Activated naive CD4-positive, alpha-beta T cell treated with anti-CD3 and anti-CD28 coated beads, Interleukin-2, amount 10 ng/mL, durations not matched to agents 7 days and 5 days (primary cell): ENCODE data around the gene MSI2.

Source experiments
- CTCF ChIA-PET: fragments of 350-600 bp; sonication (Branson Sonifier 250); formaldehyde crosslinking; loops from one replicate; lab custom pipeline; 2021; ENCODE audit warnings: antibody characterized with exemption; lab: Charles Lee
- DNase-seq: peaks from one replicate; pipeline ENCODE4 v3.0.0-alpha.2; 2020
- H3K27ac Mint-ChIP-seq: one replicate; pipeline ENCODE4 v1.8.0; 2021; ENCODE audit warnings: mild to moderate bottlenecking, moderate library complexity, mixed read lengths
- H3K27me3 Mint-ChIP-seq: one replicate; pipeline ENCODE4 v1.8.0; 2021; ENCODE audit warnings: mild to moderate bottlenecking, mixed read lengths
- H3K36me3 Mint-ChIP-seq: one replicate; pipeline ENCODE4 v1.8.0; 2021; ENCODE audit warnings: mixed read lengths
- H3K4me1 Mint-ChIP-seq: one replicate; pipeline ENCODE4 v1.8.0; 2021; ENCODE audit warnings: mixed read lengths
- H3K4me3 Mint-ChIP-seq: one replicate; pipeline ENCODE4 v1.8.0; 2021; ENCODE audit warnings: mild to moderate bottlenecking, moderate library complexity, mixed read lengths
- H3K9me3 Mint-ChIP-seq: one replicate; pipeline ENCODE4 v1.8.0; 2021; ENCODE audit warnings: mixed read lengths

MSI2 gene

DNA sequence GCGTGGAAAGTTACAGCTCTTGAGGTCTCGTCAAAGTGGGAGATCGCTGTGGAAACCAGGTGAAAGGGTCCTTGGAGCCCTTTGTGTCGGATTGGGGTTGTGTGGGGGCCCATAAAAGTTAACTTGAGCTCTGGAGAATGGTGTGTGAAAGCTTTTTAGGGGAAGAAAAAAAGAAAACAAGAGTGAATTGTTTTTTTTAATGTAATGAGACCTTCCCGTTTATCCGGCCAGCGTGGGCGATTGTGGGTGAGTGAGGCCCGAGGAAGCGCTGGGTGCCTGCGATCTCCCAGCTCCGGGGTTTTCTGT, 150.6 kb downstream of the MSI2 start:
- no peaks in the 10 kb centered on the region for H3K9me3 Mint-ChIP-seq
- H3K4me1 Mint-ChIP-seq: peaks cover 32% of the 10 kb centered on the region
- no peak overlapping the region for H3K27ac Mint-ChIP-seq
- CTCF ChIA-PET: interaction anchor here (0.6 to 2.6 kb wide), 4 partner anchors 17 to 268 kb away, joined by 3 to 14 read pairs (median 4); no protein-coding TSS in a partner anchor
- H3K36me3 Mint-ChIP-seq: peaks cover 19% of the 10 kb centered on the region
- no peak for DNase-seq
- no peak overlapping the region for H3K4me3 Mint-ChIP-seq
- H3K27me3 Mint-ChIP-seq: no peaks in the 10 kb centered on the region

DNA sequence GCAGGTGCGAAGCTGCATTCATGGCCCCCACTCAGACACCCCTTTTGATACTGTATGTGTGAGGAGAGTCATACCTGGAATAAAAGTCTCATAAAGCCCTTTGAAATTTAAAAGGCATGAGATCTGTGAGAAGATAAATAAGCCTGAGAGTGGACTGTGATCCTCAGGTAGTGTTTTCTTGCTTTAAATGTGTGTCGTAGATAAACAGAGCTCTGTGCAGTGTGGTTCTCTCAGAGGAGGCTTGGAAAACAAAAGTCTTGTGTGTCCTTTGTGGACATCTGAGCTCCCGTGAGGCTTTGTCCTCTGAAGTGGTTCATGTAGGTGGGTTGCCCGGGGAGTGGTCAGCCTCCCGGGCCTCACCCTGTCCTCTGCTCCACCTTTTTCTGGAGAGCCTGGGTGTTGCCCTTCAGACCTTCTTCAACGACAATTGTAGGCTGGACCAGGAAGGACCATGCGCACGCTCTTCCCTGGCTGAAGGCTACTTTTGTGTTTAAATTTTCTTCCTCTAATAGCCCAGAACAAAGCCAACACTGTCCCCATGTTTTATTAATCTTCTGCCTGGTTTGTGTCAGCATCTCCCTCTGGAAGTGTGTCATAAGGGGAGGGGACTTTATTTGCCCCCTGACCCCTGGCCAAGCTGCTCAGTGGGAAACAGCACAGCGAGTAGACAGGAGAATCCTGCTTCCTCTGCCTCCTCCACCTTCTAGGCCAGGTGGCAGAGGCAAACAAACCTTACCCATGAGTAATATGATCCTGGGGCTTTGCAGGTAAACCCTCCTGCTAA, 151.2 kb downstream of the MSI2 start:
- Mint-ChIP-seq H3K36me3 (peaks cover 19% of the 10 kb centered on the region), H3K4me3 (no peak overlapping the region), H3K4me1 (peaks cover 32% of the 10 kb centered on the region), H3K9me3 (no peaks in the 10 kb centered on the region), H3K27ac (peak overlapping the region; percentile 62), H3K27me3 (no peaks in the 10 kb centered on the region)
- no peak for DNase-seq
- CTCF ChIA-PET: interaction anchor here (1.1 to 2.6 kb wide), 4 partner anchors 18 to 164 kb away, joined by 3 to 14 read pairs (median 6); no protein-coding TSS in a partner anchor

- H3K36me3 Mint-ChIP-seq: peaks cover 16% of the 10 kb centered on the region
- H3K27me3 Mint-ChIP-seq: no peaks in the 10 kb centered on the region
- peaks cover 32% of the 10 kb centered on the region for H3K4me1 Mint-ChIP-seq
- H3K4me3 Mint-ChIP-seq: no peak overlapping the region
- CTCF ChIA-PET: interaction anchor here (0.7 to 2.6 kb wide), 5 partner anchors 10 to 331 kb away, joined by 3 to 14 read pairs (median 6); no protein-coding TSS in a partner anchor
- H3K9me3 Mint-ChIP-seq: no peaks in the 10 kb centered on the region
- H3K27ac Mint-ChIP-seq: peak overlapping the region; percentile 62
- peak; percentile 58 for DNase-seq
These were observed 151.9 kb downstream of the MSI2 start for GRCh38 chr17:57408071-57408811.

- no peaks in the 10 kb centered on the region for H3K9me3 Mint-ChIP-seq
- H3K27me3 Mint-ChIP-seq: no peaks in the 10 kb centered on the region
- H3K4me3 Mint-ChIP-seq: no peak overlapping the region
- peaks cover 32% of the 10 kb centered on the region for H3K4me1 Mint-ChIP-seq
- CTCF ChIA-PET: no interaction called here
- DNase-seq: no peak
- H3K27ac Mint-ChIP-seq: no peak overlapping the region
- peaks cover 4% of the 10 kb centered on the region for H3K36me3 Mint-ChIP-seq
These were observed 153.8 kb downstream of the MSI2 start for GRCh38 chr17:57410169-57410568.

GRCh38 chr17:57412520-57413096, 156.3 kb downstream of the MSI2 start:
- CTCF ChIA-PET: no interaction called here
- H3K27ac Mint-ChIP-seq: no peak overlapping the region
- H3K4me3 Mint-ChIP-seq: no peak overlapping the region
- no peaks in the 10 kb centered on the region for H3K9me3 Mint-ChIP-seq
- DNase-seq: no peak
- peaks cover 3% of the 10 kb centered on the region for H3K36me3 Mint-ChIP-seq
- peaks cover 18% of the 10 kb centered on the region for H3K4me1 Mint-ChIP-seq
- H3K27me3 Mint-ChIP-seq: no peaks in the 10 kb centered on the region

DNA sequence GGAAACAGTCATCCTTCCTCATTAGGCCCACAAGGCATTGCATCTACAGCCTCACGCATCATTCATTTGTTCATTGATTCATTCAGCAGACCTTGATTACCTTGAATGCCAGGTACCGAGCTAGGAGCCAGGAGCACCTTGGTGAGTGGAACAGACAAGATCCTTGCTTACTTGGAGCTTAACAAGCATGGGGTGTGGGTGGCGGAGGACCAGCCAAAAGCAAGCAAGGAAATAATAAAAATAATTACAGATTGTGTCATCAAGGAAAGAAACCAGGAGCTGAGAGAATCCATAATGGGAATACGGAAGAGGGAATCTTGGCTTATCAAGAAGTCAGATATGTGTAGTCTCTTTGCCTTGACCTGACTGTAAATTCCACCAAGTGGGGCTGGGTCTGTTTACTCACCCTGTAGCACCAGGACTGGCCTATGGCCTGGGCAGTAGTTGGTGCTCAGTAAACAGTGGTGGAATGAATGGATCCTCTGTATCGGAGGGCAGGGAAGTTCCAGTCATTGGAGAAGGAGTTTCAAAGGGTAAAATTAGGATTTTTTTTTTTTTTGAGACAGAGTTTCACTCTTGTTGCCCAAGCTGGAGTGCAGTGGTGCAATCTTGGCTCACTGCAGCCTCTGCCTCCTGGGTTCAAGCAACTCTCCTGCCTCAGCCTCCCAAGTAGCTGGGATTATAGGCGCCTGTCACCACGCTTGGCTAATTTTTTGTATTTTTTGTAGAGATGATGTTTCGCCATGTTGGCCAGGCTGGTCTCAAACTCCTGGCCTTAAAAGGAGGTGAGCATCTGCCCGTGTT, 157.7 kb downstream of the MSI2 start:
- no peak for DNase-seq
- Mint-ChIP-seq H3K9me3 (no peaks in the 10 kb centered on the region), H3K4me1 (peaks cover 4% of the 10 kb centered on the region), H3K36me3 (peaks cover 3% of the 10 kb centered on the region), H3K27me3 (no peaks in the 10 kb centered on the region), H3K4me3 (no peak overlapping the region), H3K27ac (no peak overlapping the region)
- CTCF ChIA-PET: interaction anchor here (0.9 kb wide), 1 partner anchor 171 kb away, joined by 4 read pairs; no protein-coding TSS in a partner anchor

DNA sequence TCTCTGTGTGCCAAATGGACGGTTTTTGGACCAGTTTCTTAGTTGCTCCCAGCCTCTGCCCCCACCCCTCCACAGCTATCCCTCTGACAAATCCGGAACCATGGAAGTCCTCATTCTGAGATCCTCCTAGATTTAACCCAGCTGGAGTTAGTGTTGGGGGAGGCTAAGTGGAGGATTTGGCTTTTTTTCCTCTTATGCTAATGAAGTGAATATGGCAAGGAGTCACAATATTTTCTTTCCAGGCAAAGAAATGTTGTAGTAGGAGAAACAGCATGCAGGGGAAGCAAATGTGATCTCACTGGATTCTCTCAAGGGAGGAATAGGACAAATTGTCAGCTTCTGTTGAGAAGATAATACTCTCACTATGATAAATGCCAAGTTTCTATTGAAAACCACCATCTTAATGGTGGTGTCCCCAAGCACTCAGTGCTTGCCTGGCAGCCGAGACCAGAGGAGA, 159.5 kb downstream of the MSI2 start:
- Mint-ChIP-seq H3K36me3 (peaks cover 3% of the 10 kb centered on the region), H3K27ac (no peak overlapping the region), H3K4me1 (no peaks in the 10 kb centered on the region), H3K9me3 (no peaks in the 10 kb centered on the region), H3K27me3 (no peaks in the 10 kb centered on the region), H3K4me3 (no peak overlapping the region)
- DNase-seq: no peak
- CTCF ChIA-PET: no interaction called here

GRCh38 chr17:57416369-57416768, 160.0 kb downstream of the MSI2 start:
- Mint-ChIP-seq H3K9me3 (no peaks in the 10 kb centered on the region), H3K27me3 (no peaks in the 10 kb centered on the region), H3K4me3 (no peak overlapping the region), H3K4me1 (no peaks in the 10 kb centered on the region), H3K27ac (peak overlapping the region; percentile 38), H3K36me3 (peaks cover 3% of the 10 kb centered on the region)
- CTCF ChIA-PET: no interaction called here
- DNase-seq: no peak

GRCh38 chr17:57417956-57418355, 161.6 kb downstream of the MSI2 start:
- H3K27ac Mint-ChIP-seq: no peak overlapping the region
- no peak for DNase-seq
- H3K4me1 Mint-ChIP-seq: no peaks in the 10 kb centered on the region
- H3K4me3 Mint-ChIP-seq: no peak overlapping the region
- CTCF ChIA-PET: interaction anchor here (1.3 kb wide), 1 partner anchor 10 kb away, joined by 8 read pairs; no protein-coding TSS in a partner anchor
- no peaks in the 10 kb centered on the region for H3K27me3 Mint-ChIP-seq
- H3K9me3 Mint-ChIP-seq: no peaks in the 10 kb centered on the region
- peaks cover 3% of the 10 kb centered on the region for H3K36me3 Mint-ChIP-seq

GRCh38 chr17:57418463-57419246, 162.3 kb downstream of the MSI2 start:
- Mint-ChIP-seq H3K9me3 (no peaks in the 10 kb centered on the region), H3K36me3 (peaks cover 6% of the 10 kb centered on the region), H3K4me1 (peaks cover 4% of the 10 kb centered on the region), H3K27ac (peak overlapping the region; percentile 58), H3K27me3 (no peaks in the 10 kb centered on the region), H3K4me3 (no peak overlapping the region)
- no peak for DNase-seq
- CTCF ChIA-PET: interaction anchor here (0.5 to 1.3 kb wide), 2 partner anchors 10 to 261 kb away, joined by 3 to 8 read pairs; no protein-coding TSS in a partner anchor

DNA sequence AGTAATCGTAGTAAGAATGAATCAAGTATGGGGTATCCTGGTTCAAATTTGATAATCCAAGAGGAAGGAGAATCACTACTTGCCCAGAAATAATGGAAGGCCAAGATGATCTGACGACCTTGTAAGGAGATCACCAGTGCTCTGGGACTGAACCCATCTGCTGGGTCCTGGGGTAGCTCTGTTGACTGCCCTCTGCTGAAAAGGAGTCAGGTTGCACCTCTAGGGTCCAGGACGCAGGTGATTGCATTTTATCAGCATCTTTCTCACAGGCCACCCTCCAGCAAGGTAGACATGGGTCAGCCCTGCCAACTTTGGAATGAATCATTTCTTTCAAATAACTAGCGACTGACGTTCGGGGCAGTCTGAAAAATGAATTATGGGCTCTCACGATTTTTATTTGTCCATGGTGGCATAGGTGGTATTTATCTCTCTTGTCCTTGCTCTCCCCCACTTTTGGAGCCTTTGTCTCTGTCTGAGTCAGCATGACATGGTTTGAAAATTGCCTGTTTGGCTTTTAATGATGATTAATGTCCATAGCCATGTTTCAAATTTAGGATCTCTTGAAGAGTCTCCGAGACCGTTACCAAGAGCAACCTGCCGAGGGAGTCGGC, 163.7 kb downstream of the MSI2 start:
- Mint-ChIP-seq H3K27me3 (no peaks in the 10 kb centered on the region), H3K27ac (no peak overlapping the region), H3K4me3 (no peak overlapping the region), H3K9me3 (no peaks in the 10 kb centered on the region), H3K4me1 (peaks cover 10% of the 10 kb centered on the region), H3K36me3 (peaks cover 8% of the 10 kb centered on the region)
- CTCF ChIA-PET: interaction anchor here (0.7 kb wide), 1 partner anchor 11 kb away, joined by 3 read pairs; no protein-coding TSS in a partner anchor
- DNase-seq: no peak

DNA sequence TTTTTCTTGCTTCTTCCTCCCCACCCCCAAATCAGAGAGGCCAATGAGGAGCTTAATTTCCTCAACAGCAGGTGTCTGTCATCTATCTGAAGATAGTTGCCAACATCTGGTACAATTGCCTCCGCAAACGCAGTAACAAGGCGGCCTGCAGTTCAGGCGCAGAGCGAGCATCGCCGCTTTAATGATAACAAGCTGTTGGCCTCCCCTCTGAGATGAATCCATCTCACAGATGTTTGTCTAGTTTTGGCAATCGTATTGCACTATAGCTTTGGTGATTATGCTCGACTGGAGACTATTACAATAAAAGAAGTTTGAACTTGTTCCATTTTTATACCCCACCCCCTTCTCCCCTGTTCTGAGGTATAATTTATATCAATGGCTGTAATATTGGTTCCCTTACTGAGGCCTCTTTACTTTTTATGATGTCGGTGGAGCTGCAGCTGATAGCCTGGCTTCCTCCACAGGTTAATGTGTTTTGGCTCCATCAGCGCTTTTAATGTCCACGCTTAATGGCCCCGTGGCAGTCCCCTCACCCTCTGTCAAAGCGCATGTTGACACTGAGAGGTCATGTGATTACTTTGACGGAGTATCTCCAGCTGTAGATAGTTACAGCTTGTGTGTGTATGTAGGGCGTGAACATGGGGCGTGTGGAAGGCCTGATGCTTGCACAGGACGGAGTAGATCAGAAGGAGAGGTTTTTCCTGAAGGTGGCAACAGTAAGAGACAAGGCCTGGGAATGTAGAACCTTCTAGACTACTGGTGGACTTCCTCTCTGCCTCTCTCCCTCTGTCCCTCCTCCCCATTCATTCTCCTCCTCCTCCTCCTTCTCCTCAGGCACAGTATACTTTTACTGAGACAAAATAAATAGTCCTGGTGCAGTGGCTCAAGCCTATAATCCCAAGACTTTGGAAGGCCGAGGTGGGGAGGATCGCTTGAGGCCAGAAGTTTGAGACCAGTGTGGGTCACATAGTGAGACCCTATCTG, 164.7 kb downstream of the MSI2 start:
- CTCF ChIA-PET: interaction anchor here (0.7 to 3.6 kb wide), 2 partner anchors 12 to 177 kb away, joined by 3 to 14 read pairs; no protein-coding TSS in a partner anchor
- H3K36me3 Mint-ChIP-seq: peaks cover 5% of the 10 kb centered on the region
- DNase-seq: no peak
- peaks cover 17% of the 10 kb centered on the region for H3K4me1 Mint-ChIP-seq
- H3K27me3 Mint-ChIP-seq: no peaks in the 10 kb centered on the region
- no peak overlapping the region for H3K27ac Mint-ChIP-seq
- H3K4me3 Mint-ChIP-seq: no peak overlapping the region
- H3K9me3 Mint-ChIP-seq: no peaks in the 10 kb centered on the region
